BLaER1 treated with 17β-estradiol and CSF1 and Interleukin-3, amounts not matched to agents 10 nM and 100 nM (cell line): ENCODE measurements around the gene TP53I3.
A peak's percentile ranks its signal among the peaks of the same experiment; 100 is the strongest.

Source experiments
- H3K27ac ChIP-seq, 11 experiments: shearing (Covaris generic); formaldehyde crosslinking; 2 replicates each; pipeline ENCODE4 v1.8.1; 2022
- H3K27me3 ChIP-seq, 11 experiments: shearing (Covaris generic); formaldehyde crosslinking; 2 replicates each; pipeline ENCODE4 v1.8.1; 2022
- H3K36me3 ChIP-seq, 11 experiments: shearing (Covaris generic); formaldehyde crosslinking; 2 replicates each; pipeline ENCODE4 v1.8.1; 2022
- H3K4me1 ChIP-seq, 10 experiments: shearing (Covaris generic); formaldehyde crosslinking; 2 replicates each; pipeline ENCODE4 v1.8.1; 2022
- H3K4me2 ChIP-seq, 11 experiments: shearing (Covaris generic); formaldehyde crosslinking; 2 replicates each; pipeline ENCODE4 v1.8.1; 2022
- H3K4me3 ChIP-seq, 10 experiments: shearing (Covaris generic); formaldehyde crosslinking; 2 replicates each; pipeline ENCODE4 v1.8.1; 2022
- H3K9ac ChIP-seq, 11 experiments: shearing (Covaris generic); formaldehyde crosslinking; 2 replicates each; pipeline ENCODE4 v1.8.1; 2022
- H3K9me3 ChIP-seq, 11 experiments: shearing (Covaris generic); formaldehyde crosslinking; replicated peaks in 1 of 11; 2 replicates each; pipeline ENCODE4 v1.8.1; 2022
- H4K20me1 ChIP-seq, 11 experiments: shearing (Covaris generic); formaldehyde crosslinking; 2 replicates each; pipeline ENCODE4 v1.8.1; 2022
- Cebpa-rat ChIP-seq, 11 experiments: shearing (Covaris generic); IDR thresholded peaks; 2 replicates each; pipeline ENCODE4 v1.8.1; 2022

TP53I3 gene

GRCh38 chr2:24084386-24085199, at the start of gene TP53I3:
Gene TP53I3 (minus strand): TSS chr2:24084834. CDS start chr2:24084326, 508 bp downstream.
- no peak for TF ChIP-seq Cebpa-rat (IDR thresholded peaks at IDR 0.05)
- H3K27me3 ChIP-seq, result no peaks in the 10 kb centered on the region

GRCh38 chr2:24132543-24132942, 47.9 kb upstream of the TP53I3 start:
- 0 out of 20 replicates have a peak, but pooled peaks cover 0 to 5% (median 0%) of the 10 kb centered on the region in 10 experiments for H3K4me1 ChIP-seq
- H4K20me1 ChIP-seq, result no peaks in the 10 kb centered on the region
- no peak overlapping the region for H3K27ac ChIP-seq
- TF ChIP-seq Cebpa-rat (IDR thresholded peaks at IDR 0.05), result no peak
- peaks cover 0 to 10% (median 6%) of the 10 kb centered on the region in 11 experiments; a peak in 3 of 22 replicates for H3K36me3 ChIP-seq
- H3K9ac ChIP-seq, result no peak overlapping the region
- no peaks in the 10 kb centered on the region for H3K27me3 ChIP-seq
- no peak overlapping the region for H3K4me3 ChIP-seq
- no peak overlapping the region for H3K4me2 ChIP-seq
- H3K9me3 ChIP-seq, result peaks cover 22 to 31% (median 27%) of the 10 kb centered on the region in 11 experiments

More at GRCh38 chr2:24084386-24085199, at the start of gene TP53I3:
- Histone ChIP-seq H3K4me1 (peaks cover 14 to 43% (median 21%) of the 10 kb centered on the region in 10 experiments), H3K4me2 (peak within 1 kb of the TSS; percentile 79 to 98 (median 91)), H3K9me3 (0 out of 22 replicates have a peak, but pooled peaks cover 0 to 2% (median 0%) of the 10 kb centered on the region in 11 experiments), H3K4me3 (peak within 1 kb of the TSS; percentile 63 to 78 (median 68)), H4K20me1 (no peaks in the 10 kb centered on the region), H3K36me3 (peaks cover 6 to 62% (median 46%) of the 10 kb centered on the region in 11 experiments; a peak in 19 of 22 replicates), H3K27ac (peak within 1 kb of the TSS; percentile 43 to 84 (median 72); a peak in 21 of 22 replicates), H3K9ac (peak within 1 kb of the TSS; percentile 77 to 86 (median 82))

- H3K27ac ChIP-seq, result no peak overlapping the region
Observed at GRCh38 chr2:24125956-24126355, 41.3 kb upstream of the TP53I3 start.

GRCh38 chr2:24123922-24124580, 39.4 kb upstream of the TP53I3 start:
- peak overlapping the region; percentile 82 to 93 (median 90) for H3K9ac ChIP-seq
- H3K36me3 ChIP-seq, result 0 out of 22 replicates have a peak, but pooled peaks cover 0 to 6% (median 0%) of the 10 kb centered on the region in 11 experiments
- TF ChIP-seq Cebpa-rat (IDR thresholded peaks at IDR 0.05), result no peak
- no peaks in the 10 kb centered on the region for H4K20me1 ChIP-seq
- no peaks in the 10 kb centered on the region for H3K27me3 ChIP-seq
- H3K4me1 ChIP-seq, result peaks cover 13 to 26% (median 19%) of the 10 kb centered on the region in 10 experiments
- peak overlapping the region; percentile 79 to 92 (median 87); a peak in 21 of 22 replicates for H3K27ac ChIP-seq
- peak overlapping the region; percentile 79 to 96 (median 89) for H3K4me2 ChIP-seq
- H3K4me3 ChIP-seq, result peak overlapping the region; percentile 67 to 88 (median 77)
- no peaks in the 10 kb centered on the region for H3K9me3 ChIP-seq

More at GRCh38 chr2:24125956-24126355, 41.3 kb upstream of the TP53I3 start:
- Histone ChIP-seq H3K4me2 (no peak overlapping the region), H3K9ac (no peak overlapping the region), H4K20me1 (no peaks in the 10 kb centered on the region), H3K4me1 (peaks cover 13 to 26% (median 19%) of the 10 kb centered on the region in 10 experiments), H3K27me3 (no peaks in the 10 kb centered on the region), H3K4me3 (no peak overlapping the region), H3K36me3 (0 out of 22 replicates have a peak, but pooled peaks cover 0 to 6% (median 0%) of the 10 kb centered on the region in 11 experiments), H3K9me3 (peaks cover 0 to 4% (median 1%) of the 10 kb centered on the region in 11 experiments; a peak in 7 of 22 replicates)
- no peak for TF ChIP-seq Cebpa-rat (IDR thresholded peaks at IDR 0.05)

- Histone ChIP-seq H4K20me1 (no peaks in the 10 kb centered on the region), H3K4me1 (peaks cover 13 to 26% (median 19%) of the 10 kb centered on the region in 10 experiments), H3K27ac (peak within 1 kb of the TSS; percentile 79 to 92 (median 87)), H3K4me3 (peak within 1 kb of the TSS; percentile 67 to 88 (median 77)), H3K4me2 (peak within 1 kb of the TSS; percentile 79 to 96 (median 89)), H3K27me3 (no peaks in the 10 kb centered on the region), H3K9ac (peak within 1 kb of the TSS; percentile 82 to 93 (median 90)), H3K36me3 (0 out of 22 replicates have a peak, but pooled peaks cover 0 to 6% (median 0%) of the 10 kb centered on the region in 11 experiments), H3K9me3 (no peaks in the 10 kb centered on the region)
- no peak for TF ChIP-seq Cebpa-rat (IDR thresholded peaks at IDR 0.05)
Observed at GRCh38 chr2:24123195-24123921, 38.7 kb upstream of the TP53I3 start, which contains the start of the genes FAM228B and PFN4. Gene FAM228B (plus strand): TSS chr2:24123469. CDS start chr2:24124362, 893 bp downstream. Gene PFN4 (minus strand): TSS chr2:24123334. CDS start chr2:24122535, 799 bp downstream.

GRCh38 chr2:24122366-24123194, 37.9 kb upstream of the TP53I3 start:
- peaks cover 13 to 34% (median 19%) of the 10 kb centered on the region in 10 experiments for H3K4me1 ChIP-seq
- no peak for TF ChIP-seq Cebpa-rat (IDR thresholded peaks at IDR 0.05)
- no peaks in the 10 kb centered on the region for H3K27me3 ChIP-seq
- 0 out of 22 replicates have a peak, but pooled peaks cover 0 to 2% (median 0%) of the 10 kb centered on the region in 11 experiments for H3K36me3 ChIP-seq
- H4K20me1 ChIP-seq, result no peaks in the 10 kb centered on the region
- peak overlapping the region; percentile 79 to 92 (median 87); a peak in 21 of 22 replicates for H3K27ac ChIP-seq
- H3K4me2 ChIP-seq, result peak overlapping the region; percentile 79 to 96 (median 89)
- H3K9me3 ChIP-seq, result no peaks in the 10 kb centered on the region
- peak overlapping the region; percentile 82 to 93 (median 90) for H3K9ac ChIP-seq
- H3K4me3 ChIP-seq, result peak overlapping the region; percentile 67 to 88 (median 77)

GRCh38 chr2:24121469-24121868, 36.8 kb upstream of the TP53I3 start:
- no peaks in the 10 kb centered on the region for H3K9me3 ChIP-seq
- no peak overlapping the region for H3K4me2 ChIP-seq
- no peak for TF ChIP-seq Cebpa-rat (IDR thresholded peaks at IDR 0.05)
- H3K36me3 ChIP-seq, result peaks cover 0 to under 1% (median 0%) of the 10 kb centered on the region in 11 experiments; a peak in 1 of 22 replicates
- no peaks in the 10 kb centered on the region for H3K27me3 ChIP-seq
- H3K27ac ChIP-seq, result no peak overlapping the region
- peaks cover 13 to 34% (median 19%) of the 10 kb centered on the region in 10 experiments for H3K4me1 ChIP-seq
- H4K20me1 ChIP-seq, result no peaks in the 10 kb centered on the region
- H3K9ac ChIP-seq, result no peak overlapping the region
- no peak overlapping the region for H3K4me3 ChIP-seq
